WERI-Rb-1 (cell line): ENCODE results near the gene EPN1.

Source experiments
- DNase-seq: peaks from one replicate; pipeline ENCODE4 v3.0.0-alpha.2; 2020
- H3K27ac ChIP-seq: fragments of 250-450 bp; sonication (Bioruptor Pico); 2 replicates; pipeline ENCODE4 v1.5.1; 2020; ENCODE audit warnings: mild to moderate bottlenecking, moderate library complexity
- H3K27me3 ChIP-seq: fragments of 250-450 bp; sonication (Bioruptor Pico); 2 replicates; pipeline ENCODE4 v1.5.1; 2021; ENCODE audit warnings: mild to moderate bottlenecking, low read depth, moderate library complexity; ENCODE audit not compliant: insufficient read depth, severe bottlenecking
- H3K36me3 ChIP-seq: fragments of 250-450 bp; sonication (Bioruptor Pico); 2 replicates; pipeline ENCODE4 v1.5.1; 2020; ENCODE audit warnings: mild to moderate bottlenecking, moderate library complexity
- H3K4me3 ChIP-seq: 2 replicates; pipeline ENCODE4 v1.5.1; 2011; ENCODE audit warnings: low read depth, mild to moderate bottlenecking, control low read depth, low read length
- H3K9me3 ChIP-seq: fragments of 250-450 bp; sonication (Bioruptor Pico); 2 replicates; pipeline ENCODE4 v1.5.1; 2021; ENCODE audit warnings: mild to moderate bottlenecking, moderate library complexity; ENCODE audit not compliant: severe bottlenecking
- CTCF ChIP-seq: IDR thresholded peaks from 2 replicates; pipeline ENCODE4 v1.5.1; 2011; ENCODE audit warnings: low read depth, mild to moderate bottlenecking, control low read depth, inconsistent platforms, low read length

The EPN1 gene

GRCh38 chr19:55681131-55682092, 6.4 kb downstream of the EPN1 start:
- no peak for DNase-seq
- Histone ChIP-seq H3K27ac (no peak overlapping the region), H3K9me3 (no peaks in the 10 kb centered on the region), H3K4me3 (no peak overlapping the region), H3K27me3 (no peaks in the 10 kb centered on the region), H3K36me3 (peaks cover 90% of the 10 kb centered on the region)
- no peak for TF ChIP-seq CTCF

GRCh38 chr19:55683449-55684261, 8.6 kb downstream of the EPN1 start:
- Histone ChIP-seq H3K9me3 (no peaks in the 10 kb centered on the region), H3K27ac (no peak overlapping the region), H3K27me3 (no peaks in the 10 kb centered on the region), H3K4me3 (no peak overlapping the region), H3K36me3 (peaks cover 75% of the 10 kb centered on the region)
- DNase-seq = no peak
- no peak for TF ChIP-seq CTCF

GRCh38 chr19:55684946-55685681, 10.1 kb downstream of the EPN1 start:
- H3K9me3 ChIP-seq = no peaks in the 10 kb centered on the region
- H3K36me3 ChIP-seq = peaks cover 74% of the 10 kb centered on the region
- no peak for TF ChIP-seq CTCF
- H3K27ac ChIP-seq = no peak overlapping the region
- H3K4me3 ChIP-seq = no peak overlapping the region
- no peaks in the 10 kb centered on the region for H3K27me3 ChIP-seq
- no peak for DNase-seq

GRCh38 chr19:55685776-55686175, 10.8 kb downstream of the EPN1 start:
- Histone ChIP-seq H3K4me3 (no peak overlapping the region), H3K9me3 (no peaks in the 10 kb centered on the region), H3K27ac (no peak overlapping the region), H3K36me3 (peaks cover 72% of the 10 kb centered on the region), H3K27me3 (no peaks in the 10 kb centered on the region)
- DNase-seq = no peak
- no peak for TF ChIP-seq CTCF

GRCh38 chr19:55686311-55687050, 11.5 kb downstream of the EPN1 start:
- no peak for DNase-seq
- TF ChIP-seq CTCF = no peak
- no peaks in the 10 kb centered on the region for H3K9me3 ChIP-seq
- peaks cover 65% of the 10 kb centered on the region for H3K36me3 ChIP-seq
- H3K27ac ChIP-seq = no peak overlapping the region
- H3K27me3 ChIP-seq = no peaks in the 10 kb centered on the region
- H3K4me3 ChIP-seq = no peak overlapping the region
